ENCODE measurements around the gene PPP1R7.

Gene PPP1R7

DNA sequence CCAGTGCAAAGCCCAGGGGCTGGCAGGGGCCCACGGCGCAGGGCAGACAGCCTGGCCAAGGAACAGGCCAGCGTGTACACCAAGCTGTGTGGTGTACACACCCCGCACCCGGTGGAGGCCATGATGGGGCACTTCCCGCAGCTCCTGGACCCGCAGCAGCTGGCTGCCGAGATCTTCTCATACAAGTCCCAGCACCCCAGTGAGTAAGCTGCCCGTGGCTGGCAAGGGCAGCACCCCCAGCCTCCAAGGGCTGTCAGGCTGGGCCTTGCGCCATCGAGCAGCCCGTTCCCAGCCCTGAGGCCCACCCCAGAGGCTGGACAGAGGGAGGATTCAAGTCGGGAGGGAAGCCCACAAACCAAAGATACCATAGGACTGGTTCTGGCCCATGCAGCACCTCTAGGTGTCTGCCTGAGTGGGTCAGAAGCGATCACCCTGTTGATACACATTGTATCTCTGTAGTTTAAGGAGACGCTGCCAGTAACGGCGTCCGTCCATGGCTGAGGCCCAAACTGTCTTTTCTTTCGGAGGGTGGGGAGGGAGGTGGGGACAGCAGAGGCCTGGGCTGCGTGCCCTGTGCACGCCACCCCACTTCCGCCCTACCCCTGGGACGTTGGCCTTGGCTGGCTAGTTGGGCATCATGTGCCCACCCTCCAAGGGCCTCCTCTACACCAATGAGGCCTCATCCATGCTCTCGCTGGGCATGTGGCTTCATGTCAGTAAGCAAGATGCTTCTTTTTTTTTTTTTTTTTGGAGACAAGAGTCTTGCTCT is 31.3 kb upstream of the PPP1R7 start:
- DNase-seq (ENCODE audit: low read depth in 1 of 2, low spot score in 1 of 2): no peak

DNA sequence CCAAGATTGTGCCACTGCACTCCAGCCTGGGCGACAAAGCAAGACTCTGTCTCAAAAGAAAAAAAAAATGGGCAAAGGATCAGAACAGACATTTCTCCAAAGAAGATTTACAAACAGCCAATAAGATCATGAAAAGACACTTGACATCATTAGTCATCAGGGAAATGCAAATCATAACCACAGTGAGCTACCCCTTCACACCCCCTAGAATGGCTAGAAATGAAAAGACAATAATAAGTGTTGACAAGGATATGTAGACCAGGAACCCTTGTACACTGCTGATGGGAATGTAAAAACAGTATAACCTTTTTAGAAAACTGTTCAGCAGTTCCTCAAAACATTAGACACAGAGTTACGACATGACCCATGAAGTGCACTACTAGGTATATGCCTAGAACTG is 29.8 kb upstream of the PPP1R7 start:
- no peak for DNase-seq (ENCODE audit: low read depth in 1 of 2, low spot score in 1 of 2)

DNA sequence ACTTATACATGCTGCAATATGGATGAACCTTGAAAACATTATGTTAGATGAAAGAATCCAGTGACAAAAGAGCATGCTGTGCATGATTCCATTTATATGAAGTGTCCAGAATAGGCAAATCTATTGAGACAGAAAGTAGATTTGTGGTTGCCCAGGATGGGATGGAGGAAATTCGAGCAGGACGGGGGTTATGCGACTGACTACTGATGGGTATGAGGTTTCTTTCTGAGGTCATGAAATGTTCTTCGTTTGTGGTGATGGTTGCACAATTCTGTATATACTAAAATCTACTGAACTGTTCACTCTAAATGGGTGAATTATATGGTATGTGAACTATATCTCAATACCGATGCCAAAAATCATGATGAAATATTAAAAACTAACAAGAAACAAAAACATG is 29.3 kb upstream of the PPP1R7 start:
- no peak for DNase-seq (ENCODE audit: low read depth in 1 of 2, low spot score in 1 of 2)

DNA sequence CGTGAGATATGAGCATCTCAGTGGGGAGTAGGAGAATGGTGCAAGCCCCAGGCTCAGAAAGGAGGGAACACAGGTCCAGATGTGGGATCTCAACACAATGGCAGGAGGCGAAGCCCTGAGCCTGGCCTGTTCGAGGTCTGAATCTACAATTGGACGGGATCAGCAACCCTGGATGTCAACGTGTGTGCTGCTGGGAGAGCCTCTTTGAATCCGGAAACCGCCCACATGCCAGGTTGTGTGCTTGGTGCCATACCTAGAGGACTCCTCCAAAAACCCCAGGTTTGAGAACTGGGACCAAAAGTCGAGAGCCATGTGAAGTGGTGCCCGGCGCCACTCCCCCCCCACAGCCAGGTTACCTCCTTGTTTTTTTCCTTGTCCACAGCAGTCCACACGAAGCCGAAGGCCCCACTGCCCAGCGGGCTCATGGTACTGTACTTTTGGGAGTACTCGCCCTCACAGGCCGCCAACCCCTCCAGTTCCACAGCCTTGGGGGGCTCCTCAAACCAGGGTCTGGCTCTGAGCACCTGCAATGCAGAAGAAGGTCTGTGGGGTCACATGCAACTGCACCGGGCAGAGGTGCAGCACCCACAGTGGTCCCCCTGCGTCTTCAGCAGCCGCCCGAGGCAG is 27.8 kb upstream of the PPP1R7 start:
- DNase-seq (ENCODE audit: low read depth in 1 of 2, low spot score in 1 of 2): no peak

DNA sequence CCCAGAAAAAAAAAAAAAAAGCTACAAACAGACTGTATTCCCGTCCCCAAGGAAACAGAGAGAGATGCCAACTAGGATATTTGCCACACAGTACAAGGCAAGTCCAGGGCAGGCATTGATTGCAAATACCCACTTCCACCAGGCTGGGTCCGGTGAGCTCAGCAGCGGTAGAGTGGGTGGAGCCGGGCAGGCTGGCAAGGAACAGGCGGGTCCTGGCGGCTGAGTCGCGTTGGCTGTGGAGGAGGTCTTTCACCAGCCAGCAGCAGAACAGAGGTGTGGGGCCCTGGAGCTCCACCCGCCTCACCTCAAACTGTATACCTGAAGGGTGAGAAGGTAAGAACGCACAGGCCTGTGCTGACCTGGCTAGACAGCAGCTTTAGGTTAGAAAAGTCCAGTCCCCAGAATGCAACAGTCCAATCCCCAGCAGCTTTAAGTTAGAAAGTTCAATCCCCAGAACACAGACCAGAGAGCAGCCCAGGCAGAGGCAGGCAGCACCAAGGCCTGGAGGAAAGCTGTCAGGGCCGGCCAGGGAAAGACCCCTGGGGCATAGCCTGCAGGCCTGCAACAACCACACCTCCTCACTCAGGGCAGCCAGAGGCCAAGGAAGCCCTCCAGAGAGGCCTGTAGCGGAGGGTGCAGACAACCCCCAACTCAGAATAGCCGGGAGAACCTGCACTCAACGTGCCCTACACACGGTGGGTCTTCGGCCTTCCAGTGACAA is 26.3 kb upstream of the PPP1R7 start:
- peak in 1 of 2 donors; percentile 25 for DNase-seq (ENCODE audit: low read depth in 1 of 2, low spot score in 1 of 2)

DNA sequence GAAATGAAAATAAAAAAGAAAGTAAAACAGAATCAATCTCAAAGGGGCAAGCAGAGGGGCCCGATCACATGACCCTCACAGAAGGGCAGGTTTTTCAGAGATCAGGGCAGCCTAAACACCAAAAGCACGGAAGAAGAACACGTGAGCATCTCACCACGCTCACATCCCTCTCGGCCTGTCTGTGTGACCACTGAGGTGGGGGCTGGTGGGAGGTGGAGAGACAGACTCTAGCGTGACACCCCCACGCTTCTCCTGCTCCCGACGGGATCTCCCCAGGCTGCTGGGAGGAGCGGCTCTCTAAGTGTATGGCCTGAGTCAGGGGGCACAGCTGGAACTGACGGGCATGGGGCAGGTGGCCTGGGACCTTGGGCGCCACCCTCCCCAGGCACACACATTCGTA is 24.6 kb upstream of the PPP1R7 start:
- no peak for DNase-seq (ENCODE audit: low read depth in 1 of 2, low spot score in 1 of 2)

DNA sequence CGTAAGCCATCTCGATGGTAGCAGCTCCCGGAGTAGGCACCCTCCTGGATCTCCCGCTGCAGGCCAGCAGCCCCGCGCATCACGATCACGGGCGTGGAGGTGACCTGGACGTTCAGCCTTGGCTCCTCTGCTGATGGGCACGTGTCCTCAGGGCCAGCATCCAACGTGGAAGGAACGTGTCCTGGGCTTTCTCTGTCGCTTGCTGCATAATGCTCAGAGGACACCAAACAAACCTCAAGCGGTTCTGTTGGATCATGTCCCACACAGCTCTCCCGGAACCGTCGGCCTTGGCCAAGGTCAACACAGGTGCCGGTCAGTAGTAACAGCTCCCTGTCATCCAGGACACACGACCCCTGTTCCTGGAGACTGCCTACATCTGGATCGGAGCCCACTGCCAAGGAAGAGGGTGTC is 24.1 kb upstream of the PPP1R7 start:
- DNase-seq (ENCODE audit: low read depth in 1 of 2, low spot score in 1 of 2): no peak

DNA sequence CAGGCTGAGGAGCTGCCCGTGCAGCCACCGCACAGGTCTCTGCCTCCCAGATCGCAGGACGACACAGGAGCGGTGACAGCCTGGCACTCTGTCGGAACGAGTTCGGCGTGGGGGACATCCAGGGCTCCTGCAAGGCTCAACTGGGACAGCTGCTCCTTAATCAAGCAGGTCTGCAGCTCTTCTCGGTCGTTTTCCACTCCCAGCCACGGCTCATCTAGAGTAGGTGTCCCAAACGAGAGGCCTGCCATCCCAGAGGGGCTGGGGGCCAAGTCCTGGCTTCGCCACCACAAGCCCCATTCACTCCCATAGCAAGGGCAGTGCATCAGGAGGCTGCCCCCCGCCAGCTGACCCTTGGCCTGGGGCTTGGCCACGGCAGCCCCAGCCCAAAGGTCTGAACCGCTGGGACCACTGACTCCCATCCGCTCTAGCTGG is 23.5 kb upstream of the PPP1R7 start:
- no peak for DNase-seq (ENCODE audit: low read depth in 1 of 2, low spot score in 1 of 2)

DNA sequence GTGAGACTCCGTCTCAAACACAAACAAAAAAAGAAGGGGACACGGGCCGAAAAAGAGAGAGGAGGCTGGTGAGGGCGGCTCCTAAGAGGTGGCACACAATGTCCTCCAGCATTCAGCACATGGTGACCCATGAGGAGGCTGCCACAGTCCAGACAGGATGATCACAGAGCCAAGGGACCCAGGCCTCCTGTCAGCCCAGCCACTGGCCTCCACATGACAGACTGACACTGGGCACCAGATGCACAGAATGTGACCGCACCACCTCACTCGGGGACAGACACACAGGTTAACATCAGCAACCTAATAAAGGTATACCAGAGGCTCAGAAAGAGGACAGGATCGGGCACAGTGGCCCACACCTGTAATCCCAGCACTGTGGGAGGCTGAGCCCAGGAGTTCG is 22.0 kb upstream of the PPP1R7 start:
- DNase-seq (ENCODE audit: low read depth in 1 of 2, low spot score in 1 of 2): no peak

DNA sequence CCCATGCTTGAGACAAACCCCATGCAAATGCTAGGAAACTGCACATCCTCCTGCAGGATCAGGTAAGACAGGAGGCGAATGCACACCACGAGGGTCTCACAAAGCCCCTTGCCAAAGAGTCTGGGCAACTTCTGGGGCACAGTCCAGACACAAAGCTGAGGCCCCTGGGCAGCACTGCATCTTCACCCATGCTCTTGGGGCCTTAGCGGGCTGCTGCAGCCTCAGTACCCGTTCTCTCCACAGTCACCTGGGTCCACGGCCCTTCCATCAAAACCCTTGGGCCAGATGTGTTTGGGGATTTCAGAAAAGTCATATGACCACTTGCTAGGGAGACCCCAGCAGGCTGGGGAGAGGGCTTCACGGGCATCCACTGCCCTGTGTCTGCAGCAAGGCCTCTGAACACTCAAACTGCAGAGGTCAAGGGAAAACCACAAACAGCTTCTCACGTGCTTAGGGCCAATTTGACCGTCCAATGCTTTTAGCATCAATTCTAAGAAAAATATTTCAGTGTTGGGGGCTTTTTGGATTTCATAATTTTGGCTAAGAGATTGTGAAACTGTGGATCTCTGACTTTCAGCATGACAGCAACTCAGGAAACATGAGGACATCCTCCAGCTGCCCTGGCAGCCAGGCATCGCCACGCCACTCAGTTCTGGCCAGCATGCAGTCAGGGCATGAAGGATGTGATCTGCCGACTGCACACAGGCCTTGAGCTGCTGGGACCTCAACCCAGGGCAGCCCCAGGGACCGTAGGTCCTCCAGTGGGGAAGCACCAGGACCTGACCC is 21.0 kb upstream of the PPP1R7 start:
- no peak for DNase-seq (ENCODE audit: low read depth in 1 of 2, low spot score in 1 of 2)

DNA sequence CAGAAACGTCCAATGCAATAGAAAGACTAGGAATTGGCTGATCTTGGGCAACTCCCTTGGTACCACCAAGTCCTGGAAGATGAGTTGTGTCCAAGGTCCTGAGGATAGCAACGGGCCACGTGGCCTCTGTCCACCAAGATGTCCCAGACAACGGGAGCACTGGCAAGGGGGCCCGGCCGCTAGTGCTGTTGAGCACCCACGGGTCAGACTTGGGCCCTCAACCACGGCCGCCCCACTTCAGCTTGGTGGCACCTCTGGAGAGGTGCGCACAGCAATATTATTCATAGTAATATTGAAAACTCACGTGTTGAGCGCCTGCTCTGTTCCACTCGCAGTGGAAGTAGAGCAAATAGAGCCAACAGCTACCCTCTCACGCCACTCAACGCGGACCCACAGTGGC is 20.0 kb upstream of the PPP1R7 start:
- DNase-seq (ENCODE audit: low read depth in 1 of 2, low spot score in 1 of 2): no peak

DNA sequence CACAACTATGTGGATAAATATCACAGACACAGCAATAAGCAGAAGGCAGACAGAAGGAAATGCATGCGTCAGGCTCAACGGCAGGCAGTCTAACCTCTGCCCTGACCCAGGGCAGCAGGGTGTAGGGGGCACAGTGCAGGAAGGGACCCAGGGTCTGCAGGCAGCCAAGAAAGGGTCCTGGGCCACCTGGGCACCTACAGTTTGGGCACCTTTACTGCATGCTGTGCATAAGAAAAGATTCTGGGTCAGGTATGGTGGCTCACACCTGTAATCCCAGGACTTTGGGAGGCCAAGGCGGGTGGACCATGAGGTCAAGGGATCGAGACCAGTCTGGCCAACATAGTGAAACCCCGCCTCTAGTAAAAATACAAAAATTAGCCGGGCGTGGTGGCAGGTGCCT is 18.7 kb upstream of the PPP1R7 start:
- no peak for DNase-seq (ENCODE audit: low read depth in 1 of 2, low spot score in 1 of 2)

DNA sequence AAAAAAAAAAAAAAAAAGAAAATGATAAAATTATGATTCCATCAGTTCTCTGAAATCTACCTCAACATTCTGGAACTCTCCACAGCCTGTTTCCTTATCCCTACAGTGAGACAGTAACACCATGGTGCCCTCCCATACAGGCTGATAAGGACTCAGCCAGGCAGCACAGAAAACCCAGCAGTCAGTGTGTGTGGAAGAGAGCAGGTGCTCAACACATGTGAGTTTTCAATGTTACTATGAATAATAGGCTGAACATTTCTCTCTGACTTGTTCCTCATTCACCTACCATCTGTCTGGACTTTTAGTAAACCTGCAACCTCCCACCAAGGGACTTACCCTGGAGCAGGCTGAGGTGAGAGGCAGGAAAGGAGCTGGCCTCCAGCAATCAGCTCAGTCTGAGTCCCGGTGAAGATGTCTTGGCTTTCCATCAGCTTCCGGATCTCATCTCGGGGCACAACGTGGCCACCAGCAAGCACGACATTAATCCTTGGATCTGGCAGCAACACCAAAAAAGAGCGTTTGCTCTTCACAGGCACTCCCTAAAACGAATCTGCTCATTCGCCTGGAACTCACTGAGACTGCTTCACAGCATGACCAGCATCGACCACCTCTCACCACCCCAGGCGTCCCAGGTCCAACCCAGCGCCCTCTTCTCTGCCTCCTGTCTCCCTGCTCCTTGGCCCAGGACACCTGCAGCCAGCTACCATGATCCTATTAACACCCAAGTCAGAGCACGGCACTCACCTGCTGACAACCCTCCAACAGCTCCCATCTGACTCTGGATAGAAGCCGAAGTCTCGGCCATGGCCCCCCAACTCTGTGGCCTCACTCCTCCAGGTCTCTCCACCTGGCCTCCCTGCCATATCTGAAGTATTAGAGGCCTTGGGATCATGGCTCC is 17.5 kb upstream of the PPP1R7 start:
- DNase-seq (ENCODE audit: low read depth in 1 of 2, low spot score in 1 of 2): no peak

DNA sequence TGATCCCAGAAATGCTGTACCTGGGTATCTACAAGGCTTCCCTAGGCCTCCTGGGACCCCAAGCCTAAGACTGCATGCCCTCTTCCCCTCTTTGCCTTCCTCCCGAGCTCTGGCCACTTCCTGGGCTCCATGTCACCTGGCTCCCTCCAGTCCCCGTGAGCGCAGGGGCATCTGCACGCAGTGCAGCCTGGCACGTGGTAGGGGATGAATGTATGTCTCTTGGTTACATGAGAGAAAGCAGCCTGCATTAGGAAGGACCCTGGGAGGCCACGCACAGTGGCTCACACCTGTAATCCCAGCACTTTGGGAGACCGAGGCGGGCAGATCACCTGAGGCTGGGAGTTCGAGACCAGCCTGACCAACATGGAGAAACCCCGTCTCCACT is 16.8 kb upstream of the PPP1R7 start:
- DNase-seq (ENCODE audit: low read depth in 1 of 2, low spot score in 1 of 2): no peak

DNA sequence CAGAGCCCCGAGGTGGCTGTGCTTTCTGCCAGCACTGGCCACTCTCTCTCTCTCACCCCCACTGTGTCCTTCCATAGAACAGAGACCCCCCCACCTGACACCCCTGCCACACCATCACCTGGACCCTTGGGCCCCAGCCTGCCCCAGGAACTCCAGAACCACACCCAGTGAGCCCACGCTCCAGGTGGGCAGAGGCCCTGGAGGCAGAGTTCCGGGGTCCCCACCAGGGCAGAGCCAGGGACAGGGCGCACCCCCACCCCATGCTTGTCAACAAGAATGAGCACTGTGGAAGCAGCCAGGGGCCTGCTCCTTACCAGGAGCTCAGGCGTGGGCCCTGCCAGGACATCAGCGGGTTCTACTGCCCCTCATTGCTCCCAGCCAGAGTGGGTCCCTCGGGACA is 15.6 kb upstream of the PPP1R7 start:
- DNase-seq (ENCODE audit: low read depth in 1 of 2, low spot score in 1 of 2): no peak

DNA sequence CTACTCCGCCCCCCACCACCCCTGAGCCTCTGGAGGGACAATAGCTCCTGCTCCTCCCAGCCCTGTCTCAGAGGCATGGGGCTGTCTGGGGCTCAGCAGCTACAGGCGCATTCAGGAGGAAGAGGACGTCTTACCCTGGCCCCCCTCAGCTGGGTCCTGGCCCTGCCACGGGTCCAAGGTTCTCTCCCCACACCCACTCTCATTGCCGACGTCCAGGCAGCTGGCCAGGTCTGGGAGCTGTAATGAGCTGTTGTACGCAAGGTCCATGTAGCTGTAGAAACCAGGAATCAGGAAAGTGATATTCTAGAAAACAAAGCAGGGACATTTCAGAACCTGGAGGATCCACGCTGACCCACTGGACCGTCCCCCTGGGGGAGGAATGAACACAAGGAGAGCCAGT is 14.5 kb upstream of the PPP1R7 start:
- no peak for DNase-seq (ENCODE audit: low read depth in 1 of 2, low spot score in 1 of 2)

DNA sequence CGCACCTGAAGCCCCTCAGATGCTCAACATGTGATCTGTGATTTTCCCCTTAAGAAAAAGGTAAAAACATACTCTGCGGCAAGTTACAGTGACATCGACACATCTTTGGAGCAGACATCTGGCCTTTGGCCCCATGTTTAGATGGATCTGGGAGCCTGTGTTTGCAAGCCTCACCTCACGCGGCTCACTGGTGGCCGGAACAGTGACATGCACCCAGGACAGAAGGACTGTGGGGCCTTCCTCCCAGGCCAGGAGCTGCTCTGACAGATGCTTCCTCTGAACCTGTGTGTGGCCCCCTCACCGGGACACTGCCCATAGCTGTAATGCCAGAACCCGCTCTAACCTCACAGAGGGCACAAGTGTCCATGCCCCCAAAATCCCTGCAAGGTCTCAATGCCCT is 14.1 kb upstream of the PPP1R7 start:
- DNase-seq (ENCODE audit: low read depth in 1 of 2, low spot score in 1 of 2): no peak

DNA sequence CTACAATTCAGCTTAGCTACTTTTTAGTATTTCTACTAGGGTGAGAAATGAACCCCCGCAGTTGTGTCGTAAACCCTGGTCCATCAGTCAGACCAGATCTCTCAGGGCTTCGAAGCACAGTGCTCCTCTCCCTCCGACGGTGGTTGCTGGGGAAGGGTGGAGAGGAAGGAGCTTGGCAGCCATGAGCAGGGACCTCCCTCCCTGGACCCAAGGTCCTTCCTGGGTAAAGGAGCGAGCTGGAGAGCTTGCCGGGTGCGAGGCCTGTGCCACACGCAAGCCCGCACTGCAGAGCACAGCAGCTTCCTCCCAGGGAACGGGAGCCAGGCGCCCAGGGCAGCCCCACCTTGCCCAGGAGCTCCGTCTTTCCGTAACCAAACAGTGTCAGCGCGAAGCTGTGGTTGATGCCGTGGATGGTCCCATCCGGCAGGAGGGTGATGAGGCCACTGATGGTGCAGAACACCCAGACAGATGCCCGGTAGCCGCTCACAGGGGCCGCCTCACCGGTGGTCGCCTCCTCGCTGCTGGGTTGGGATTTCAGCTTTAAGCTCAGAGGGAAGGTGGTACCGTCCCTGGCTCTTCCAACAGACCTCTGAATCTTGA is 13.5 kb upstream of the PPP1R7 start:
- DNase-seq (ENCODE audit: low read depth in 1 of 2, low spot score in 1 of 2): no peak

DNA sequence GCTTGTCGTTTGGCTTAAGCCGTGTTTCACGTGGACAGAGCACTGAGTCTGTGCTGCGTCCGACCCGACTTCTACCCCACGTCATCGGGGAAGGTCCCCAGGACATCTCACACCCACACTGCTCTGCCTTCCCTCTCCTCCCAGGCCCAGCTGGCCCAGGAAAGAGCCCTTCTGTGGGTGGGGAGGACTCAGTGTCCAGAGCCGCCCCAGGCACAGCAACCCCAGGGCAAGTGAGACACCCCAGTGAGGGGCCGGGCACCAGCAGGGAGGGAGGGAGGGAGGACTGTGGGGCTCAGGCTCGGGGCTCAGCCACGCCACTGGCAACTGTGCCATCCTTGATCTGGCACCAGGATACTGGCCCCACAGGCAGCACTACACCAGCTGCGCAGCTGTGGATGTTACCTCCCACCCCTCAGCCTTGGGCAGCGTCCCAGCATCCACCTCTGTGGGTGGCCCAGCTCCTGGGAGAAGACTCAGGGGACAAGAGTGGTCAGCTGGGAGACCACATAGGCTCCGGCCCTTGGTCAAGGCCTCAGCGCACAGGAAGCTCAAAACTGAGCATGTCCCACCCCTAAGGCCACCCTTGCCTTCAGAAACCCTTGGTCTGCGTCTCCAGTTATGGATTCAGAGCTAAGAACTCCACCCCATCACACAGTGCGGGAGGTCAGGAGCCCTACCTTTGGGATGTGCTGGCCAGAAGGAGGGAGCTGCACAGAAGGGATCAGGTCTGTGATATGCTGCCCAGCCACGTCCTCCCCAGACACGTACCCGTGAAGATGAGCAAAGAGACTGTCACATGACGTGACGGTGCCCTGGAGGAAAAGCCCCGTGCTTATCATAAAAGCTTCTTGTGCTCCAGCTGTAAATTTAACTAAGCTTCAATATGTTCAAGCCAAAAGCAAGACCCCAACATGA is 12.7 kb upstream of the PPP1R7 start:
- no peak for DNase-seq (ENCODE audit: low read depth in 1 of 2, low spot score in 1 of 2)

All from activated T-helper 1 cell treated with anti-CD3 and anti-CD28 coated beads, Interleukin-2, amount 50 U/mL, for 16 hours (primary cell).